Nephron progenitor cell (in vitro differentiated cells): ENCODE measurements around the gene PTPN1.

ENCODE experiments used
- DNase-seq: peaks from one replicate; pipeline ENCODE4 v3.0.0; 2021
- H3K27ac Mint-ChIP-seq: 2 replicates; pipeline ENCODE4 v1.8.0; 2021; ENCODE audit warnings: mild to moderate bottlenecking, moderate library complexity, mixed read lengths
- H3K27me3 Mint-ChIP-seq: 2 replicates; pipeline ENCODE4 v1.8.0; 2021; ENCODE audit warnings: mild to moderate bottlenecking, low read depth, mixed read lengths; ENCODE audit not compliant: poor library complexity
- H3K36me3 Mint-ChIP-seq: 2 replicates; pipeline ENCODE4 v1.8.0; 2021; ENCODE audit warnings: low read depth, mixed read lengths
- H3K4me1 Mint-ChIP-seq: 2 replicates; pipeline ENCODE4 v1.8.0; 2021; ENCODE audit warnings: mixed read lengths
- H3K4me3 Mint-ChIP-seq: 2 replicates; pipeline ENCODE4 v1.8.0; 2021; ENCODE audit warnings: mild to moderate bottlenecking, moderate library complexity, mixed read lengths
- H3K9me3 Mint-ChIP-seq: 2 replicates; pipeline ENCODE4 v1.8.0; 2021; ENCODE audit warnings: mild to moderate bottlenecking, moderate library complexity, mixed read lengths
- TF ChIP-seq, protein P1 (sequence below): fragments of 200-600 bp; sonication (generic); IDR thresholded peaks from 2 replicates; pipeline ENCODE4 v1.5.0; 2021; ENCODE audit warnings: antibody characterized with exemption

PTPN1 gene

GRCh38 chr20:50509923-50510705, at the start of gene PTPN1:
TSS of gene PTPN1 (plus strand) at chr20:50510383. CDS start at chr20:50510528, 145 bp downstream.
- no peaks in the 10 kb centered on the region for H3K9me3 Mint-ChIP-seq
- H3K4me1 Mint-ChIP-seq, result peaks cover 61% of the 10 kb centered on the region
- no peaks in the 10 kb centered on the region for H3K36me3 Mint-ChIP-seq
- H3K27ac Mint-ChIP-seq, result peak within 1 kb of the TSS; percentile 92
- H3K27me3 Mint-ChIP-seq, result peaks cover 3% of the 10 kb centered on the region
- DNase-seq, result peak; percentile 99
- TF ChIP-seq, protein P1, sequence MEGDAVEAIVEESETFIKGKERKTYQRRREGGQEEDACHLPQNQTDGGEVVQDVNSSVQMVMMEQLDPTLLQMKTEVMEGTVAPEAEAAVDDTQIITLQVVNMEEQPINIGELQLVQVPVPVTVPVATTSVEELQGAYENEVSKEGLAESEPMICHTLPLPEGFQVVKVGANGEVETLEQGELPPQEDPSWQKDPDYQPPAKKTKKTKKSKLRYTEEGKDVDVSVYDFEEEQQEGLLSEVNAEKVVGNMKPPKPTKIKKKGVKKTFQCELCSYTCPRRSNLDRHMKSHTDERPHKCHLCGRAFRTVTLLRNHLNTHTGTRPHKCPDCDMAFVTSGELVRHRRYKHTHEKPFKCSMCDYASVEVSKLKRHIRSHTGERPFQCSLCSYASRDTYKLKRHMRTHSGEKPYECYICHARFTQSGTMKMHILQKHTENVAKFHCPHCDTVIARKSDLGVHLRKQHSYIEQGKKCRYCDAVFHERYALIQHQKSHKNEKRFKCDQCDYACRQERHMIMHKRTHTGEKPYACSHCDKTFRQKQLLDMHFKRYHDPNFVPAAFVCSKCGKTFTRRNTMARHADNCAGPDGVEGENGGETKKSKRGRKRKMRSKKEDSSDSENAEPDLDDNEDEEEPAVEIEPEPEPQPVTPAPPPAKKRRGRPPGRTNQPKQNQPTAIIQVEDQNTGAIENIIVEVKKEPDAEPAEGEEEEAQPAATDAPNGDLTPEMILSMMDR, result no peak
- H3K4me3 Mint-ChIP-seq, result peak within 1 kb of the TSS; percentile 93

- no peak overlapping the region for H3K4me3 Mint-ChIP-seq
- H3K36me3 Mint-ChIP-seq, result no peaks in the 10 kb centered on the region
- peak; percentile 92 for DNase-seq
- peaks cover 9% of the 10 kb centered on the region for H3K4me1 Mint-ChIP-seq
- no peak overlapping the region for H3K27ac Mint-ChIP-seq
- H3K9me3 Mint-ChIP-seq, result no peaks in the 10 kb centered on the region
- TF ChIP-seq, protein P1, result peak; percentile 83
- peaks cover 36% of the 10 kb centered on the region for H3K27me3 Mint-ChIP-seq
These were observed 49.4 kb upstream of the PTPN1 start for GRCh38 chr20:50460608-50461267.

GRCh38 chr20:50462093-50462690, 48.0 kb upstream of the PTPN1 start:
- Mint-ChIP-seq H3K36me3 (no peaks in the 10 kb centered on the region), H3K4me1 (peaks cover 9% of the 10 kb centered on the region), H3K27me3 (peaks cover 34% of the 10 kb centered on the region), H3K9me3 (no peaks in the 10 kb centered on the region), H3K27ac (no peak overlapping the region), H3K4me3 (no peak overlapping the region)
- DNase-seq, result no peak
- TF ChIP-seq, protein P1, result no peak

- peaks cover 30% of the 10 kb centered on the region for H3K27me3 Mint-ChIP-seq
- H3K9me3 Mint-ChIP-seq, result no peaks in the 10 kb centered on the region
- H3K4me1 Mint-ChIP-seq, result peaks cover 9% of the 10 kb centered on the region
- DNase-seq, result peak; percentile 65
- TF ChIP-seq, protein P1, result peak; percentile 70
- H3K27ac Mint-ChIP-seq, result no peak overlapping the region
- H3K4me3 Mint-ChIP-seq, result no peak overlapping the region
- no peaks in the 10 kb centered on the region for H3K36me3 Mint-ChIP-seq
These were observed 46.0 kb upstream of the PTPN1 start for GRCh38 chr20:50464026-50464724.

GRCh38 chr20:50464725-50465650, 45.2 kb upstream of the PTPN1 start:
- TF ChIP-seq, protein P1, result no peak
- no peak for DNase-seq
- Mint-ChIP-seq H3K4me3 (no peak overlapping the region), H3K36me3 (no peaks in the 10 kb centered on the region), H3K27me3 (peaks cover 34% of the 10 kb centered on the region), H3K9me3 (peaks cover 6% of the 10 kb centered on the region), H3K4me1 (peaks cover 10% of the 10 kb centered on the region), H3K27ac (no peak overlapping the region)
